ENCODE data around the gene ACTR8. TPM values are rescaled to one million over a fixed set of nuclear protein-coding genes. Genes with fewer than 3 reads are reported as not detected.

ACTR8 gene
- total RNA-seq, 1 experiment from 2014 or later: 29.9 TPM

DNA sequence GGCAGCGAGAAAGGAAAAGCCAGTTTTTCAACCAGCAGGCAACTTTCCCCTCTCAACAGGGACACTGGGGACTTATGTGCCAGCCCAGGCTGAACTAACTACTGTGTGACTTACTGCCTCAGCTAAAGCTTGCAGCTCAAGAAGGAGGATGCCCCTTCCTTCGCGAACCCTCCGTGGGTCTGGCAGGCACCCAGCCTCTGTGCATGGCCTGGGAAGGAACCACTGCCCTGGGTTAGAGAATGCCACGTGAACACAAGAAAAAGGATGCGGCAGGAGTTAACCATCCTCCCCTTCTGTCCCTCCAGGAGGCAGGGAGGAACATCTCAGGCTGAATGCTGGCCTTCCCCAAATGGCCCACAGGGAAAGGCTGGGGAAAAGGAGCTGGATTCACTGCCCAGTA is 64.7 kb downstream of the ACTR8 start:
- no peaks in the 10 kb centered on the region for H3K9me3 Mint-ChIP-seq
- no peak overlapping the region for H3K4me3 Mint-ChIP-seq
- TF ChIP-seq TCF7 (CRISPR knock-in tag; IDR thresholded peaks at IDR 0.05; ENCODE audit: low read depth): no peak
- TF ChIP-seq, protein P1, sequence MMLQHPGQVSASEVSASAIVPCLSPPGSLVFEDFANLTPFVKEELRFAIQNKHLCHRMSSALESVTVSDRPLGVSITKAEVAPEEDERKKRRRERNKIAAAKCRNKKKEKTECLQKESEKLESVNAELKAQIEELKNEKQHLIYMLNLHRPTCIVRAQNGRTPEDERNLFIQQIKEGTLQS (CRISPR knock-in tag; conservative IDR thresholded peaks at IDR 0.05): no peak
- TF ChIP-seq, protein P2, sequence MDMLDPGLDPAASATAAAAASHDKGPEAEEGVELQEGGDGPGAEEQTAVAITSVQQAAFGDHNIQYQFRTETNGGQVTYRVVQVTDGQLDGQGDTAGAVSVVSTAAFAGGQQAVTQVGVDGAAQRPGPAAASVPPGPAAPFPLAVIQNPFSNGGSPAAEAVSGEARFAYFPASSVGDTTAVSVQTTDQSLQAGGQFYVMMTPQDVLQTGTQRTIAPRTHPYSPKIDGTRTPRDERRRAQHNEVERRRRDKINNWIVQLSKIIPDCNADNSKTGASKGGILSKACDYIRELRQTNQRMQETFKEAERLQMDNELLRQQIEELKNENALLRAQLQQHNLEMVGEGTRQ (CRISPR knock-in tag; IDR thresholded peaks at IDR 0.05): no peak
- TF ChIP-seq ZNF219 (CRISPR knock-in tag; IDR thresholded peaks at IDR 0.05; ENCODE audit: borderline replicate concordance): no peak
- TF ChIP-seq TEAD4 (CRISPR knock-in tag; IDR thresholded peaks at IDR 0.05): no peak
- no peak for TF ChIP-seq OVOL2 (CRISPR knock-in tag; IDR thresholded peaks at IDR 0.05; ENCODE audit: borderline replicate concordance)
- TF ChIP-seq ZNF121 (CRISPR knock-in tag; IDR thresholded peaks at IDR 0.05): no peak
- TF ChIP-seq NR3C1 (CRISPR knock-in tag; conservative IDR thresholded peaks at IDR 0.05; ENCODE audit: low read depth): no peak
- no peak for TF ChIP-seq NFATC4 (CRISPR knock-in tag; IDR thresholded peaks at IDR 0.05)
- no peak for TF ChIP-seq ETV6 (CRISPR knock-in tag; IDR thresholded peaks at IDR 0.05)
- TF ChIP-seq FOXK1 (CRISPR knock-in tag; IDR thresholded peaks at IDR 0.05): no peak
- TF ChIP-seq, protein P3, sequence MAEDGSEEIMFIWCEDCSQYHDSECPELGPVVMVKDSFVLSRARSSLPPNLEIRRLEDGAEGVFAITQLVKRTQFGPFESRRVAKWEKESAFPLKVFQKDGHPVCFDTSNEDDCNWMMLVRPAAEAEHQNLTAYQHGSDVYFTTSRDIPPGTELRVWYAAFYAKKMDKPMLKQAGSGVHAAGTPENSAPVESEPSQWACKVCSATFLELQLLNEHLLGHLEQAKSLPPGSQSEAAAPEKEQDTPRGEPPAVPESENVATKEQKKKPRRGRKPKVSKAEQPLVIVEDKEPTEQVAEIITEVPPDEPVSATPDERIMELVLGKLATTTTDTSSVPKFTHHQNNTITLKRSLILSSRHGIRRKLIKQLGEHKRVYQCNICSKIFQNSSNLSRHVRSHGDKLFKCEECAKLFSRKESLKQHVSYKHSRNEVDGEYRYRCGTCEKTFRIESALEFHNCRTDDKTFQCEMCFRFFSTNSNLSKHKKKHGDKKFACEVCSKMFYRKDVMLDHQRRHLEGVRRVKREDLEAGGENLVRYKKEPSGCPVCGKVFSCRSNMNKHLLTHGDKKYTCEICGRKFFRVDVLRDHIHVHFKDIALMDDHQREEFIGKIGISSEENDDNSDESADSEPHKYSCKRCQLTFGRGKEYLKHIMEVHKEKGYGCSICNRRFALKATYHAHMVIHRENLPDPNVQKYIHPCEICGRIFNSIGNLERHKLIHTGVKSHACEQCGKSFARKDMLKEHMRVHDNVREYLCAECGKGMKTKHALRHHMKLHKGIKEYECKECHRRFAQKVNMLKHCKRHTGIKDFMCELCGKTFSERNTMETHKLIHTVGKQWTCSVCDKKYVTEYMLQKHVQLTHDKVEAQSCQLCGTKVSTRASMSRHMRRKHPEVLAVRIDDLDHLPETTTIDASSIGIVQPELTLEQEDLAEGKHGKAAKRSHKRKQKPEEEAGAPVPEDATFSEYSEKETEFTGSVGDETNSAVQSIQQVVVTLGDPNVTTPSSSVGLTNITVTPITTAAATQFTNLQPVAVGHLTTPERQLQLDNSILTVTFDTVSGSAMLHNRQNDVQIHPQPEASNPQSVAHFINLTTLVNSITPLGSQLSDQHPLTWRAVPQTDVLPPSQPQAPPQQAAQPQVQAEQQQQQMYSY (CRISPR knock-in tag; IDR thresholded peaks at IDR 0.05): no peak
- no peak for TF ChIP-seq PRRX2 (CRISPR knock-in tag; IDR thresholded peaks at IDR 0.05)
- TF ChIP-seq ZNF317 (CRISPR knock-in tag; IDR thresholded peaks at IDR 0.05; ENCODE audit: borderline replicate concordance, low read depth): no peak
- TF ChIP-seq NR1H2 (CRISPR knock-in tag; IDR thresholded peaks at IDR 0.05): no peak
- no peak for TF ChIP-seq MYBL2 (CRISPR knock-in tag; IDR thresholded peaks at IDR 0.05)
- no peak for TF ChIP-seq FOXP1 (CRISPR knock-in tag; IDR thresholded peaks at IDR 0.05; ENCODE audit: borderline replicate concordance)
- TF ChIP-seq, protein P4, sequence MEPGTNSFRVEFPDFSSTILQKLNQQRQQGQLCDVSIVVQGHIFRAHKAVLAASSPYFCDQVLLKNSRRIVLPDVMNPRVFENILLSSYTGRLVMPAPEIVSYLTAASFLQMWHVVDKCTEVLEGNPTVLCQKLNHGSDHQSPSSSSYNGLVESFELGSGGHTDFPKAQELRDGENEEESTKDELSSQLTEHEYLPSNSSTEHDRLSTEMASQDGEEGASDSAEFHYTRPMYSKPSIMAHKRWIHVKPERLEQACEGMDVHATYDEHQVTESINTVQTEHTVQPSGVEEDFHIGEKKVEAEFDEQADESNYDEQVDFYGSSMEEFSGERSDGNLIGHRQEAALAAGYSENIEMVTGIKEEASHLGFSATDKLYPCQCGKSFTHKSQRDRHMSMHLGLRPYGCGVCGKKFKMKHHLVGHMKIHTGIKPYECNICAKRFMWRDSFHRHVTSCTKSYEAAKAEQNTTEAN (CRISPR knock-in tag; IDR thresholded peaks at IDR 0.05): no peak
- TF ChIP-seq, protein P5, sequence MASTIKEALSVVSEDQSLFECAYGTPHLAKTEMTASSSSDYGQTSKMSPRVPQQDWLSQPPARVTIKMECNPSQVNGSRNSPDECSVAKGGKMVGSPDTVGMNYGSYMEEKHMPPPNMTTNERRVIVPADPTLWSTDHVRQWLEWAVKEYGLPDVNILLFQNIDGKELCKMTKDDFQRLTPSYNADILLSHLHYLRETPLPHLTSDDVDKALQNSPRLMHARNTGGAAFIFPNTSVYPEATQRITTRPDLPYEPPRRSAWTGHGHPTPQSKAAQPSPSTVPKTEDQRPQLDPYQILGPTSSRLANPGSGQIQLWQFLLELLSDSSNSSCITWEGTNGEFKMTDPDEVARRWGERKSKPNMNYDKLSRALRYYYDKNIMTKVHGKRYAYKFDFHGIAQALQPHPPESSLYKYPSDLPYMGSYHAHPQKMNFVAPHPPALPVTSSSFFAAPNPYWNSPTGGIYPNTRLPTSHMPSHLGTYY (CRISPR knock-in tag; IDR thresholded peaks at IDR 0.05): no peak
- no peak overlapping the region for H3K27ac Mint-ChIP-seq
- no peak for DNase-seq (ENCODE audit: low spot score)
- ATAC-seq: no peak
- no peaks in the 10 kb centered on the region for H3K4me1 Mint-ChIP-seq
- H3K36me3 Mint-ChIP-seq: no peaks in the 10 kb centered on the region; the same call in 1 of the 2 replicates
- no peaks in the 10 kb centered on the region for H3K27me3 Mint-ChIP-seq (ENCODE audit: low read depth)
- ChIA-PET POLR2A (no interaction called here), CTCF (interaction anchor here (0.7 kb wide), 1 partner anchor 79 kb away, joined by 5 read pairs; no protein-coding TSS in a partner anchor)

Other genes with a start within 250 kb of the ACTR8 start
- 9.5 to 11.7 TPM (median 10.6 TPM) in 3 replicates for gene CHDH, start 35.7 kb downstream of the ACTR8 start, total RNA-seq (2021)
- gene IL17RB, start 35.6 kb downstream of the ACTR8 start, total RNA-seq (2021): 5.3 to 6.4 TPM (median 5.6 TPM) in 3 replicates
- gene SELENOK, start 9.7 kb upstream of the ACTR8 start, total RNA-seq (2021): 32.7 to 38.7 TPM (median 34.4 TPM) in 3 replicates
- gene CACNA2D3, start 240.4 kb upstream of the ACTR8 start, total RNA-seq (2021): 4.0 to 5.0 TPM (median 4.9 TPM) in 3 replicates

All from WTC11 (cell line).